Lung (tissue), 12 donors: ENCODE data around the gene MARCHF7. TPM values are rescaled to one million over a fixed set of nuclear protein-coding genes. Genes with fewer than 3 reads are reported as not detected.
A peak's percentile ranks its signal among the peaks of the same experiment; 100 is the strongest.

Experiments used
- ATAC-seq: fragments of 200-7000 bp; cut with Tn5 transposase; one replicate; pipeline ENCODE4 v1.9.1; 2020; ENCODE audit warnings: moderate number of reproducible peaks; ENCODE audit not compliant: insufficient read depth, low FRiP score
- DNase-seq, 3 donors: peaks; one replicate each; pipeline ENCODE4 v3.0.0-alpha.2; 2013 to 2017
- H3K27ac ChIP-seq, 2 donors: one replicate each; pipeline ENCODE4 v1.5.1; 2013; ENCODE audit warnings: mild to moderate bottlenecking in 2 of 2, moderate library complexity in 2 of 2, control low read depth in 1 of 2, inconsistent platforms in 1 of 2, low read depth in 1 of 2, low read length in 1 of 2
- H3K27me3 ChIP-seq, 3 donors: one replicate each; pipeline ENCODE4 v1.5.1; 2013; ENCODE audit warnings: low read length in 2 of 3; ENCODE audit not compliant: control insufficient read depth in 3 of 3, insufficient read depth in 3 of 3
- H3K36me3 ChIP-seq, 4 donors: one replicate each; pipeline ENCODE4 v1.5.1; 2013; ENCODE audit warnings: low read length in 4 of 4, mild to moderate bottlenecking in 1 of 4, moderate library complexity in 1 of 4; ENCODE audit not compliant: control insufficient read depth in 4 of 4, insufficient read depth in 4 of 4
- H3K4me1 ChIP-seq, 5 donors: one replicate each; pipeline ENCODE4 v1.5.1; 2013; ENCODE audit warnings: low read length in 5 of 5, mild to moderate bottlenecking in 2 of 5, moderate library complexity in 1 of 5; ENCODE audit not compliant: control insufficient read depth in 5 of 5, insufficient read depth in 5 of 5
- H3K4me3 ChIP-seq: one replicate; pipeline ENCODE4 v1.5.1; 2013; ENCODE audit warnings: mild to moderate bottlenecking, control low read depth, moderate library complexity
- H3K9ac ChIP-seq, 2 donors: one replicate each; pipeline ENCODE4 v1.5.1; 2013; ENCODE audit warnings: low read length in 2 of 2, control low read depth in 1 of 2; ENCODE audit not compliant: insufficient read depth in 1 of 2
- H3K9me3 ChIP-seq, 4 donors: one replicate each; pipeline ENCODE4 v1.5.1; 2013; ENCODE audit warnings: low read length in 3 of 4, mild to moderate bottlenecking in 1 of 4, moderate library complexity in 1 of 4; ENCODE audit not compliant: control insufficient read depth in 4 of 4, insufficient read depth in 3 of 4
- CTCF ChIP-seq: IDR thresholded peaks from 2 replicates; pipeline ENCODE4 v1.5.1; 2012; ENCODE audit warnings: mild to moderate bottlenecking; ENCODE audit errors: control extremely low read depth, extremely low read depth
- WGBS, 2 donors: extraction: QIAGEN DNeasy Blood & Tissue Kit; methylation state at CpG; one replicate each; pipeline ENCODE4 v1.1.7; 2013; 5-methylcytosine and 5-hydroxymethylcytosine counted together
- polyA plus RNA-seq, 2 donors: library from polyadenylated mRNA; stranded (reverse); fragments of 200-250 nt; gene quantifications; one replicate each; pipeline ENCODE4 v1.2.1, GENCODE V29; 2013
- total RNA-seq, 2 donors: library from RNA; depleted of rRNA in 1 of 2; stranded (reverse); fragments of >200 nt in 1 of 2; gene quantifications; one replicate each; pipeline ENCODE4 v1.2.1, GENCODE V29; 2014 to 2021
- donor health status: control.
- donor health status: control.
- donor health status: Bipolar disorder and iron deficiency.
- donor health status: healthy.
- donor health status: DM: yes; HTN: yes; CAD: no.

MARCHF7 gene
- total and polyA plus RNA-seq, 4 donors = 22.6 to 168 (median 55.4) TPM

- H3K9me3 ChIP-seq = no peaks in the 10 kb centered on the region
- ATAC-seq (peak; percentile 54), DNase-seq (no peak)
- WGBS, 2 donors = 1% methylated on average over 10 of the region's 10 CpGs
- H3K4me3 ChIP-seq = peak overlapping the region; percentile 80
- H3K27ac ChIP-seq = peak overlapping the region; percentile 99
- no peak for TF ChIP-seq CTCF
- H3K9ac ChIP-seq = peak overlapping the region; percentile 69 to 99
- H3K4me1 ChIP-seq = peaks cover 1 to 21% (median 8%) of the 10 kb centered on the region in 5 donors
- peaks cover 3 to 10% (median 5%) of the 10 kb centered on the region in 4 donors for H3K36me3 ChIP-seq
- no peaks in the 10 kb centered on the region for H3K27me3 ChIP-seq
These were observed 654 bp upstream of the MARCHF7 start for GRCh38 chr2:159711562-159712142.

- H3K36me3 ChIP-seq = peaks cover 6 to 16% (median 8%) of the 10 kb centered on the region in 4 donors
- ATAC-seq (peak; percentile 3), DNase-seq (peak in 2 of 3 donors; percentile 56 to 67)
- peak overlapping the region; percentile 80 for H3K4me3 ChIP-seq
- peak overlapping the region; percentile 99 for H3K27ac ChIP-seq
- peak overlapping the region; percentile 78 to 99 for H3K9ac ChIP-seq
- WGBS, 2 donors = 0 to 1% methylated on average over 31 to 32 of the region's 32 CpGs
- H3K9me3 ChIP-seq = no peaks in the 10 kb centered on the region
- H3K27me3 ChIP-seq = no peaks in the 10 kb centered on the region
- H3K4me1 ChIP-seq = peaks cover 0 to 19% (median 9%) of the 10 kb centered on the region in 5 donors
- no peak for TF ChIP-seq CTCF
These were observed 669 bp downstream of the MARCHF7 start for GRCh38 chr2:159712929-159713420.

GRCh38 chr2:159713631-159714246 is 1.4 kb downstream of the MARCHF7 start:
- ATAC-seq (no peak), DNase-seq (peak in 2 of 3 donors; percentile 42 to 49)
- TF ChIP-seq CTCF = no peak
- WGBS, 2 donors = 37 to 43% methylated on average over 5 of the region's 5 CpGs
- H3K27ac ChIP-seq = peak overlapping the region in 1 of 2 donors; percentile 99
- peaks cover 0 to 23% (median 9%) of the 10 kb centered on the region in 5 donors for H3K4me1 ChIP-seq
- H3K36me3 ChIP-seq = peaks cover 4 to 16% (median 8%) of the 10 kb centered on the region in 4 donors
- no peaks in the 10 kb centered on the region for H3K9me3 ChIP-seq
- peak overlapping the region; percentile 4 for H3K4me3 ChIP-seq
- peak overlapping the region; percentile 78 to 99 for H3K9ac ChIP-seq
- H3K27me3 ChIP-seq = no peaks in the 10 kb centered on the region
